ENCODE measurements around the gene ADAMTS12.
"Not testable (repeated sequence)": the region's sequence is repeated elsewhere in the genome, so short reads cannot be mapped to it uniquely, and the experiment has no call there.

Gene ADAMTS12

DNA sequence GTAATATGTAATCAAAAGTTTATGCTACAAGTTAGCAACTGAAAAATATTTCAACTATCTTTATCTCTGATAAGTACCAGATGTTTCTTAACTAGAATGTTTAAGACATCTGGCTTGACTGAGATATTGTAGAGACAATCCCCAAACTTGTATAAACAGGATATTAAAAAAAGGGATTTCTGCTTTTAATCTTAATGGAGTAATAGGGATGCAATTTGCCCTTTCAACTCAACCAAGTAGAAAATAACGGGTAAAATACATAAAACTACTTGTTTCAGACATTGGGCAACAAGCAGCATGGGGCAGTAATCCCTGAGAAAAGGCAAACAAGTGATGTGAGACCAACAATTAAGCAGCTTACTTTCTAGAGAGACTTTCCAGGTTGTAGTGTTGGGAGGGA is 9.4 kb upstream of the ADAMTS12 start:
- no peak for DNase-seq (ENCODE audit: low read depth)

GRCh38 chr5:33894566-33894965 is 2.8 kb upstream of the ADAMTS12 start:
- no peak for DNase-seq (ENCODE audit: low read depth)

- DNase-seq (ENCODE audit: low read depth), result no peak
These were observed 889 bp upstream of the ADAMTS12 start for GRCh38 chr5:33892620-33893137.

DNA sequence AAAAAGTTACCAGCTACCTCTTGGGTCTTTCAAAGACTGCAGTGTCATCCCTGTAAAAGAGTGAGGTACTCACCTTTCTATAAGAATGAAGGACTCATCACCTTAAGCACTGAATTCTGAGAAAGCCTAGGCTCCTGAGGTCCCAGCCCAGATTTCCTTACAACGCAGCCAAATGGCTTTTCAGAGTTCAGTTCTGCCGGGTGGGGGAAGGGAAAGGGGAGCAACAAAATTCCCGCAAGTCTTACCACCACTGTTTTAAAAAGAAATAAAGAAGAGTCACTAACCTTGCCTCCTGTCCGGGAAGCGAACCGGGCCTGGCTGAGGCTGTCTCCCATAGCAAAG is 373 bp downstream of the ADAMTS12 start:
- no peak for DNase-seq (ENCODE audit: low read depth)

DNA sequence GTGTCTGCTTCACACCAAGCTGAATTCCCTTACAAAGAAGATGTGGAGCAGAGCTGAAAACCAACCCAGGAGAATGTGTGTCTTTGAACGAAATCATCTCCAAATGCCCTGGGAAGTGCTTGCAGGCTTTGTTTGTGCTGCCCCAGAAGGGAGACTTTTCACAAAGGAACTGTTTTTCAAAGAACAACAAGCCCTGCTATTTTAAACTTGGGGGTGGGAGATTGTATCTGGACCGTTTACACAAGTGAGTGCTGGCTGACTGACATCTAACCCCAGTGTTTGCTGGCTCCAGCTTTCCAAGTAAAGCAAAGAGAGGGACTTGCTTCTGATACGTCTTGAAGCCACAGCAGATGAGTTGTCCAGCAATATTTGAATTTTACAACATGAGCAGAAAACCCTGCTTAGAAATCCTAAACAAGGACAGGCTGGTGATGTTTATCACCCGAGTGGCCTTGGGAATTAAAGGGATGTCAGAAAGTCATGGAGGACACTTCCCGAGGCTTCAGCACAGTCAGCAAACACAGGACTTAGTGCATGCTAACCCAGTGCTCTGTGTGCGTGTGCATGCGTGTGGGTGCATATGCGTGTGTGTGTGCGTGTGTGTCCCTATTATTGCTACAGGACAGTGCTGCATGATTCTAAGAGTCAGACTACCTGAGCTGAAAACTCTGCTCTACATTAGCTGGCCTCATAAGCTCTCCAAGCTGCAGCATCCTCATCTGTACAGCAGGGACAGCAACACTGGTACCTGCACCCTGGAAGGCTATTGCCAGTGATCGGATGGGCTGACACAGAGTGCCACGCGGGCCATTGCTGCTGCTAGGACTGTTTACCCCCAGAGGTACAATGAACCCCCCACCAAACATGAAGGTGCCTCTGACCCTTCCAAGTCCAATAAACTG is 1.4 kb downstream of the ADAMTS12 start:
- DNase-seq (ENCODE audit: low read depth), result no peak

- DNase-seq (ENCODE audit: low read depth), result no peak
These were observed 3.2 kb downstream of the ADAMTS12 start for GRCh38 chr5:33888587-33888986.

DNA sequence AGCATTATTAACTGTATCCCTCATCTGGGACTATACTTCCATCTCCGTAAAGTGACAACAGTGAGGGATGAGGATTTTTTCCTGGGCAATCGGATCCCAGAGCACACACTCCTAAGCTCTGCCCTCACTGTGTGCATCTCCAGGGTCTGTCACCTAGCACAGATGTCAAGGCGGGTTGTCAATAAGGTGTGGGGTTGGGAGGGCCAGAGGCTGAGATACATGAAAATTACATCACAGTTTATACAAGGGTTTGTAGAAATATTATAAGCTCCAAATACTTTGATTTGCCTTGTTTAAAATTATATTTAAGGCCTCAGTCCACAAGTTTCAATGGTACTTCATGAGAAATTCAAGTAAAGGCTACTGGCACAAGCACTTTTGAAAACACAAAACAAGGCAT is 4.5 kb downstream of the ADAMTS12 start:
- no peak for DNase-seq (ENCODE audit: low read depth)

DNA sequence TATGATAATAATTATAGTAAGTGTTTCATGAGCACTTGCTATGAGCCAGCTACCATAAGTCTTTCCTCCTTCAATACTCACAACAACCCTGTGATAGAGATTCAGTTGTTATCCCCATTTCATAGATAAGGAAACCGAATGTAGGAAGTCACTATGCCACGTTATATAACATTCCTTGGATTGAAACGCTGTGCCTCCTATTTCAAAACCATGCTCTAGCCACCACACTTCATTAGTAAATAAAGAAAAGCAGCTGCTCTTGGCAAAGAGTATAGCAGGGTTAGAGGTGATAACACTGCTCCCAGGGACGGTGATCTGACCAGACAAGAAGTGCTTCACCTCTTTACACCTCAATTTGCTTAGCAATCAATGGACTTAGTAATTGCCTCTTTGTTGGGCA is 5.5 kb downstream of the ADAMTS12 start:
- DNase-seq (ENCODE audit: low read depth), result no peak

- no peak for DNase-seq (ENCODE audit: low read depth)
These were observed 6.1 kb downstream of the ADAMTS12 start for GRCh38 chr5:33885679-33886078.

GRCh38 chr5:33883482-33883881 is 8.3 kb downstream of the ADAMTS12 start:
- no peak for DNase-seq (ENCODE audit: low read depth)

GRCh38 chr5:33880319-33880718 is 11.5 kb downstream of the ADAMTS12 start:
- no peak for DNase-seq (ENCODE audit: low read depth)

DNA sequence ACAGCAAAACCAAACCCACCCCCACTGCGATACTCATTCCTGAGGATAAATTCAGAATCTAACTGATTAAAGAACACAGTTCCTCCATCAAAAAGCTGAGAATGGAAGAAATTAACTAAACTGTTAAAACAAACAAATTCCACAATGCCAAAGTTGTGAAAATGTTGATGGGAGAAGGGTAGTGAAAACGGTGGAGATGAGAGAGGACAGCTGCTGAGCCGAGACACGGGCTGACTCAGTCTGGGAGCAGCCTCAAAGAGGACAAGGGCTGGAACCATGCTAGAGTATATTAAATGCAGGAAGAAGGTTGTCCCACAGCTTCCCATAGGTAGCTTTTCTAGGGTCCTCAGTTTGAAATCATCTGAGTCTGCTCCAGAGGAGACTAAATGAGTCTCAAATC is 14.3 kb downstream of the ADAMTS12 start:
- DNase-seq (ENCODE audit: low read depth), result no peak

DNA sequence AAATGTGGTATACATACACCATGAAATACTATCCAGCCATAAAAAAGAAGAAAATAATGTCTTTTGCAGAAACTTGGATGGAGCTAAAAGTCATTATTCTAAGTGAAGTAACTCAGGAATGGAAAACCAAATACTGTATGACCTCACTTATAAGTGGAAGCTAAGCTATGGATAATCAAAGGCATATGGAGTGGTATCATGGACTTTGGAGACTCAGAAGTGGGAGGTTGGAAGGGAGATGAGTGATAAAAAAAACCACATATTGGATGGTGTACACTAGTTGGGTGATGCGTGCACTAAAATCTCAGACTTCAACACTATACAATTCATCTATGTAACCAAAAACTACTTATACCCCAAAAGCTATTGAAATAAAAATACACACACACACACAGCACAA is 24.5 kb downstream of the ADAMTS12 start:
- DNase-seq (ENCODE audit: low read depth), result no peak

GRCh38 chr5:33859177-33859576 is 32.6 kb downstream of the ADAMTS12 start:
- not testable (repeated sequence) for DNase-seq (ENCODE audit: low read depth)

GRCh38 chr5:33857037-33857436 is 34.8 kb downstream of the ADAMTS12 start:
- no peak for DNase-seq (ENCODE audit: low read depth)

GRCh38 chr5:33855396-33855795 is 36.4 kb downstream of the ADAMTS12 start:
- no peak for DNase-seq (ENCODE audit: low read depth)

GRCh38 chr5:33854733-33855151 is 37.0 kb downstream of the ADAMTS12 start:
- no peak for DNase-seq (ENCODE audit: low read depth)

DNA sequence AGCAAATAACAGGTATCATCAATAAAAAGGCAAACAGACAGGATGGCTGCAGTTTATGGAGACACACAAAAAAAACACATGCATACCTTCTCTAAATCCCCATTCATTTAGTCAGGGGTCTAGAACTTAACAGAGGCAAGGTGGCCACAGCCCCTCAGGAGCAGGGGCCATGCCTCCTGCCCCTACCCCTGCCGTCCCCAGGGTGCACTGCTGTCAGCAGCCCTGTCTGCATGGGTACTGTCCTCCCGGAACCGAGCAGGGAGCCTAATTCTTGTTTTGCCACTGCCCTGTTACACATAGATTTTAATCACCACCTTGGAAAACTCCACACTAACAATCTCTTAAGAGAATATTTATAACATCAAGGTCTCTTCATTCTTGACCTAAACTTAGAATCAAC is 39.0 kb downstream of the ADAMTS12 start:
- DNase-seq (ENCODE audit: low read depth), result no peak

GRCh38 chr5:33852319-33852718 is 39.5 kb downstream of the ADAMTS12 start:
- DNase-seq (ENCODE audit: low read depth), result no peak

- no peak for DNase-seq (ENCODE audit: low read depth)
These were observed 41.6 kb downstream of the ADAMTS12 start for GRCh38 chr5:33850100-33850594.

DNA sequence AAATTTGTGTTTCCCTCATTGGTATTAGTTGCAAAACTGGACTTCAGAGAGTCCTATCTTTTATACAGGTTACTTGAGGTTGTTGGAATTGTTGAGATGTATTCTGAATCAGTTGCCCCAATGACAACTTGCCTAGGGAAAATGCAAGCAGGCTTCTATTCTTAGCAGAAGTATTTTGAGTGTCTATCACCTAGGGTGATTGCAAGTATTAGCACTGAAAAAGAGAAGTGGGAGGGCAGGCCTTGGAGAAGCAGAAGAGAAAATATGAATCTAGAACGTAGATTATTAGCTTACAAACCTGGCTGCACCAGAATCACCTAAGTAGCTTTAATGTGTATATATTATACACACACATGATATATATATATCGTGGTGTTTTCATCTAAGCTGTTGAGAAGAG is 43.2 kb downstream of the ADAMTS12 start:
- DNase-seq (ENCODE audit: low read depth), result no peak

DNA sequence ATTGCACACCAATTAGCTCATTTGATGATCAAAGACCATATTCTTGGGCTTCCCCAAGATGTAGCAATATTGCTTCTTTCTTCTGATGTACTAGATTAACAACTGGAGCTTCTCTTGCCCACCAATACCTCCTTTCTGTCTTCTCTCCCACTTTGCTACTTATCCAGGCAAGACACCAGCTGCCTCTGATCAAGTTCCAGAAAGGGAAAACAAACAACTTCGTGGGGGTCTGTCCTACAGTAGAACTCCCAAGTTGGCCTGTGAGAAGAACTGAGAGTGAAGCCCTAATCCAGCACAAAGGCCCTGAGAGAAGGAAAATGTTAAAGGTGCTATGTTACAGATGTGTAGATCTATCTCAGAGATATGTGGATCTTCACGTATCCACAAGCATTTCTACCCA is 44.9 kb downstream of the ADAMTS12 start:
- DNase-seq (ENCODE audit: low read depth), result no peak

- no peak for DNase-seq (ENCODE audit: low read depth)
These were observed 48.2 kb downstream of the ADAMTS12 start for GRCh38 chr5:33843579-33843978.

DNA sequence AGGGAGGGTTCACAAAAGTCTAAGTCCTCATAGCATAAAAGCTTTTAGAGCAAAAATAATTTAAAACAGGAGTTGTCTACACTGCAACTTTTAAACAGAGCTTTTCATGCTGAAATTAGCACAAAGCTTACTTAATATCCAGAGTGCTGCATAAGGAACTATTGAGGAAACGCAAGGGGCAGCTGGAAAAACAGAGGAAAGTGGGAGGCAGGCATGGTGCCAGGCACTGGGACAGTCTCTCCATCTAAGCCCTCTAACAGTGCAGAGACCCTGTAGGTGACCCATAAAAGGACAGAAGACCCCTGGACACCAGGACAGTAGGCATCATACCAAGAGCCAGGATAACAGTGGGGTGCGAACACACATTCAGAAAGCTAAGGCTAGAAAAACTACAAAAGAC is 49.3 kb downstream of the ADAMTS12 start:
- no peak for DNase-seq (ENCODE audit: low read depth)
